HCT116 (cell line): ENCODE results near the gene SPON2. TPM values are rescaled to one million over a fixed set of nuclear protein-coding genes. Genes with fewer than 3 reads are reported as not detected.
A peak's percentile ranks its signal among the peaks of the same experiment; 100 is the strongest.

Experiments
- ATAC-seq: fragments of 200-7000 bp; cut with Tn5 transposase; 2 replicates; pipeline ENCODE4 v1.9.1; 2020; ENCODE audit warnings: mild to moderate bottlenecking, moderate library complexity
- BruUV-seq: library from RNA; stranded (reverse); fragments of 400-500 nt; replicated peaks from 2 replicates; lab custom pipeline; 2021; lab: Mats Ljungman, UMichigan
- CTCF ChIA-PET: fragments of 300-600 bp; sonication (Branson Sonifier 250); formaldehyde crosslinking; loops from one replicate; lab custom pipeline; 2021; ENCODE audit warnings: antibody characterized with exemption; lab: Charles Lee
- POLR2A ChIA-PET: fragments of 300-600, 350-600 bp; sonication (Branson Sonifier 250); formaldehyde crosslinking; loops from one replicate; lab custom pipeline; 2021; ENCODE audit warnings: antibody characterized with exemption; lab: Charles Lee
- RAD21 ChIA-PET, 2 experiments: fragments of 300-600 bp; sonication (Branson Sonifier 250); formaldehyde crosslinking; loops; one replicate each; lab custom pipeline; 2023; ENCODE audit warnings: low total read pairs in 2 of 2; ENCODE audit not compliant: uncharacterized antibody in 2 of 2, unreplicated experiment in 2 of 2, low non-redundant PET in 1 of 2; lab: Charles Lee
- DNase-seq: peaks from one replicate; pipeline ENCODE4 v3.0.0-alpha.2; 2010; ENCODE audit warnings: low read depth, low spot score
- H2AFZ ChIP-seq: fragments of 200-600 bp; shearing (Covaris generic), sonication (generic); 2 replicates; pipeline ENCODE4 v1.6.1; 2017; ENCODE audit warnings: low read depth, mixed run types, mixed read lengths, antibody characterized with exemption, low read length; ENCODE audit not compliant: poor library complexity, severe bottlenecking
- H3K27ac ChIP-seq: 2 replicates; pipeline ENCODE4 v1.5.1; 2012; ENCODE audit warnings: low read depth, low read length
- H3K27me3 ChIP-seq: fragments of 200-600 bp; sonication (generic); 2 replicates; pipeline ENCODE4 v1.6.1; 2016; ENCODE audit warnings: mixed run types, low read length, mixed read lengths; ENCODE audit not compliant: insufficient read depth
- H3K36me3 ChIP-seq, 2 experiments: fragments of 200-500 bp in 1 of 2; fragments of 200-600 bp in 1 of 2; sonication (Bioruptor generic) in 1 of 2; sonication (generic) in 1 of 2; 2 replicates each; pipeline versions ENCODE4 v1.5.1 to v1.6.1; 2014 to 2016; ENCODE audit warnings: low read length in 2 of 2, inconsistent platforms in 1 of 2, mixed read lengths in 1 of 2, mixed run types in 1 of 2; ENCODE audit not compliant: insufficient read depth in 2 of 2, control insufficient read depth in 1 of 2
- H3K4me1 ChIP-seq, 2 experiments: fragments of 200-600 bp in 1 of 2; sonication (generic) in 1 of 2; 2 replicates each; pipeline versions ENCODE4 v1.5.1 to v1.6.1; 2012 to 2017; ENCODE audit warnings: low read length in 2 of 2, inconsistent platforms in 1 of 2, mild to moderate bottlenecking in 1 of 2, mixed read lengths in 1 of 2, mixed run types in 1 of 2, moderate library complexity in 1 of 2; ENCODE audit not compliant: insufficient read depth in 2 of 2, control insufficient read depth in 1 of 2
- H3K4me2 ChIP-seq: fragments of 200-600 bp; sonication (generic); 2 replicates; pipeline ENCODE4 v1.6.1; 2017; ENCODE audit warnings: mixed run types, low read length, mixed read lengths
- H3K4me3 ChIP-seq, 2 experiments: fragments of 200-600 bp in 1 of 2; sonication (generic) in 1 of 2; replicated peaks in 1 of 2; 2 replicates each; pipeline ENCODE4 v1.5.1; 2011 to 2016; ENCODE audit warnings: low read length in 2 of 2, control low read depth in 1 of 2, low read depth in 1 of 2, mild to moderate bottlenecking in 1 of 2, mixed read lengths in 1 of 2, mixed run types in 1 of 2
- H3K79me2 ChIP-seq: fragments of 200-600 bp; sonication (generic); 2 replicates; pipeline ENCODE4 v1.6.1; 2017; ENCODE audit warnings: mild to moderate bottlenecking, mixed run types, low read length, moderate library complexity, mixed read lengths; ENCODE audit not compliant: insufficient read depth
- H3K9ac ChIP-seq: fragments of 200-600 bp; sonication (generic); 2 replicates; pipeline ENCODE4 v1.6.1; 2016; ENCODE audit warnings: low read length, mixed read lengths
- H3K9me2 ChIP-seq: fragments of 200-600 bp; sonication (generic), shearing (Covaris generic); 2 replicates; pipeline ENCODE4 v1.6.1; 2017; ENCODE audit warnings: mixed run types, mild to moderate bottlenecking, moderate library complexity; ENCODE audit not compliant: insufficient read depth
- H3K9me3 ChIP-seq, 2 experiments: fragments of 200-500 bp in 1 of 2; fragments of 200-600 bp in 1 of 2; sonication (Bioruptor generic) in 1 of 2; sonication (generic) in 1 of 2; 2 replicates each; pipeline ENCODE4 v1.6.1; 2014 to 2017; ENCODE audit warnings: low read length in 2 of 2, mixed read lengths in 2 of 2, inconsistent platforms in 1 of 2, low read depth in 1 of 2, mild to moderate bottlenecking in 1 of 2, mixed run types in 1 of 2, moderate library complexity in 1 of 2; ENCODE audit not compliant: control insufficient read depth in 1 of 2, insufficient read depth in 1 of 2
- H4K20me1 ChIP-seq: fragments of 200-600 bp; sonication (generic), shearing (Covaris generic); 2 replicates; pipeline ENCODE4 v1.6.1; 2017; ENCODE audit warnings: mixed run types, mild to moderate bottlenecking, moderate library complexity; ENCODE audit not compliant: insufficient read depth
- ATF3 ChIP-seq: IDR thresholded peaks from 2 replicates; pipeline ENCODE4 v1.6.1; 2012
- CBX3 ChIP-seq: IDR thresholded peaks from 2 replicates; pipeline ENCODE4 v1.6.1; 2012; ENCODE audit warnings: low read depth
- CTCF ChIP-seq, 3 experiments: fragments of 200-600 bp in 1 of 3; sonication (generic) in 1 of 3; IDR thresholded peaks in 2 of 3; conservative IDR thresholded peaks in 1 of 3; 2 replicates each; pipeline ENCODE4 v1.5.1; 2012 to 2017; ENCODE audit warnings: low read depth in 2 of 3, low read length in 2 of 3, antibody characterized with exemption in 1 of 3, borderline replicate concordance in 1 of 3, control low read depth in 1 of 3, mild to moderate bottlenecking in 1 of 3, mixed read lengths in 1 of 3, mixed run types in 1 of 3, moderate library complexity in 1 of 3; ENCODE audit not compliant: insufficient read depth in 1 of 3
- EZH2phosphoT487 ChIP-seq: fragments of 200-600 bp; IDR thresholded peaks from 2 replicates; pipeline ENCODE4 v1.6.1; 2018; ENCODE audit warnings: antibody characterized with exemption, borderline replicate concordance
- SRF ChIP-seq: IDR thresholded peaks from 2 replicates; pipeline ENCODE4 v1.6.1; 2012; ENCODE audit warnings: low read depth
- ZBTB33 ChIP-seq: IDR thresholded peaks from 2 replicates; pipeline ENCODE4 v1.6.1; 2011; ENCODE audit warnings: mild to moderate bottlenecking, low read length, moderate library complexity; ENCODE audit not compliant: insufficient replicate concordance; ENCODE audit errors: extremely low read depth
- ZFX ChIP-seq: fragments of 450-650 bp; IDR thresholded peaks from 2 replicates; pipeline ENCODE4 v1.6.1; 2017
- ZNF274 ChIP-seq: fragments of 200-500 bp; sonication (Bioruptor generic); IDR thresholded peaks from 2 replicates; pipeline ENCODE4 v1.6.1; 2014; ENCODE audit warnings: mild to moderate bottlenecking, low read depth, low read length, inconsistent platforms
- intact Hi-C: fragments of 100-400 bp; cut with micrococcal nuclease; formaldehyde crosslinking; loops from 2 replicates; pipeline ENCODE4 v1.10.0; 2022
- total RNA-seq: library from RNA; stranded (reverse); gene quantifications from one replicate; pipeline ENCODE4 v1.2.1, GENCODE V29; 2021; ENCODE audit not compliant: unreplicated experiment

The SPON2 gene
- total RNA-seq, 1 experiment from 2014 or later: 1.5 TPM

GRCh38 chr4:1192493-1193205 lies 20.3 kb upstream of the SPON2 start:
- Histone ChIP-seq H3K4me1 (peaks cover 13 to 17% of the 10 kb centered on the region in 2 experiments), H3K4me3 (0 out of 4 replicates have a peak overlapping the region, but pooled peaks of 1 of the 2 experiments have one; percentile 10), H3K27ac (peak overlapping the region; percentile 27; the same call in 1 of the 2 replicates), H3K27me3 (no peaks in the 10 kb centered on the region), H3K36me3 (no peaks in the 10 kb centered on the region), H3K9ac (peak overlapping the region; percentile 22; the same call in 1 of the 2 replicates), H4K20me1 (no peaks in the 10 kb centered on the region), H2AFZ (peak overlapping the region; percentile 80), H3K4me2 (peak overlapping the region; percentile 65), H3K79me2 (no peaks in the 10 kb centered on the region), H3K9me3 (no peaks in the 10 kb centered on the region), H3K9me2 (no peaks in the 10 kb centered on the region)
- POLR2A ChIA-PET: no interaction called here
- no TSS peak for BruUV-seq
- TF ChIP-seq ZNF274 (no peak), SRF (no peak), ATF3 (no peak), EZH2phosphoT487 (no peak), CTCF (IDR thresholded peaks at IDR 0.05 in 2 of 3, conservative IDR thresholded peaks at IDR 0.05 in 1 of 3; ENCODE audit: borderline replicate concordance in 1 of 3, insufficient read depth in 1 of 3, low read depth in 2 of 3, low read length in 2 of 3) (no peak), ZFX (no peak), CBX3 (no peak), ZBTB33 (no peak)
- DNase-seq (no peak), ATAC-seq (peak; percentile 71)
- intact Hi-C loops: no loop called here
- RAD21 ChIA-PET: no interaction called here
- CTCF ChIA-PET: no interaction called here
